SK-N-MC (cell line): ENCODE results near the gene MAGI1.

Source experiments
- EZH2 ChIP-seq: fragments of 200-600 bp; sonication (generic); IDR thresholded peaks from one replicate; pipeline ENCODE4 v1.6.1; 2017; ENCODE audit warnings: antibody characterized with exemption
- FOXP2 ChIP-seq: optimal IDR thresholded peaks from 2 replicates; pipeline ENCODE3; 2011; ENCODE audit warnings: mild to moderate bottlenecking, moderate library complexity; ENCODE audit not compliant: insufficient read depth; ENCODE audit errors: extremely low read length, control extremely low read depth
- POLR2AphosphoS5 ChIP-seq: IDR thresholded peaks from 2 replicates; pipeline ENCODE4 v1.6.1; 2012; ENCODE audit warnings: mild to moderate bottlenecking, low read depth, low read length, borderline replicate concordance

DNA sequence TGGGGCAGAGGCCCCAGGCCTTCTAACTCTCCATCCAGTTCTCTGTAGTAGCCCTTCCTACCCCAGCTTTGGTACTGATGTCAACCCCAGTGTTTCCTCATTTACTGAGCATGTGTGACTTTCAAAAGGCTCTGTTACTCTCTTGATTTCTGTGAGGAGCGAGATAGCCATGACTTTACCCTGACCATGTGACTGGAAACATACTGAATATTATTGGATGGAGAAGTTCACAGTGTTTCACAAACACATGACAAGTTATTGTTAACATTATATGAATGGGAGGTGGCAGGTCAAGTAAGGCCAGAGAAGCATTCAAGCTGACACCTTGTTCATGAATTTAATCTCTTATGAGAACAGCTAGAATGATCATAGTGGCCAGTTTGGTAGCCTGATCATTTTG, 53.7 kb downstream of the MAGI1 start:
- no peak for TF ChIP-seq EZH2
- TF ChIP-seq POLR2AphosphoS5, result no peak
- TF ChIP-seq FOXP2, result no peak
